GM03348 (cell line): Measurements from ENCODE around the gene NYAP1.

Experiments used
- DNase-seq: peaks from one replicate; pipeline ENCODE4 v3.0.0; 2012; ENCODE audit warnings: low spot score

NYAP1 gene

DNA sequence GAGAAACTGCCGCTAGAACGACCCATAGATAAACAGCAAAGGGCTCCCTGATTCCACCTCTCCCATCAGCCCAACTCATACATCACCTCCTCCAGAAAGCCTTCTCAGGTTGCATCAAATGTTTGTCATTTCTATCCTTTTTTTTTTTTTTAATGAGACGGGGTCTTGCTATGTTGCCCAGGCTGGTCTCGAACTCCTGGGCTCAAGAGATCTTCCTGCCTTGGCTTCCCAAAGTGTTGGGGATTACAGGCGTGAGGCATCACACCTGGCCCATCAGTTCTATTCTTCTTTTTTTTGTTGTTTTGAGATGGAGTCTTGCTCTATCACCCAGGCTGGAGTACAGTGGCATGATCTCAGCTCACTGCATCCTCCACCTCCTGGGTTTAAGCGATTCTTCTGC, 26.7 kb upstream of the NYAP1 start:
- no peak for DNase-seq

DNA sequence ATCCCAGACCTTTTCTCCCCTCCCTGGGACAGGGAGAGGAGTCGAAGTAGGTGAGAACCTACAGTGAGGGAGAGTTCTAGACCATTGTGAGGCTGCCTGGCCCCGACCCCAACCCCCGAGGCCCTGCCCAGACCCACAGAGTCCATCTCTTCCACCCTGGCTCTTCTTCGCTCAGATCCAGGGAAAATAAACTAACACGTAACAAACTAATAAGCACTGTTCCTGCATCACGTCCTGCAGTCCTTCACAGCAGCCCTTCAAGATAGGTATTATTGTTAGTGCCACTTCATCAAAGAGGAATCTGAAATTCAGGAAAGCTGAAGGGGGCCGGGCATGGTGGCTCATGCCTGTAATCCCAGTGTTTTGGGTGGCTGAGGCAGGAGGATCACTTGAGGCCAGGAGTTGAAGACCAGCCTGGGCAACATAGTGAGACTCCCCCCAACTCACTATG, 19.5 kb upstream of the NYAP1 start, which contains the start of gene SPACDR:
Gene SPACDR (minus strand): TSS at position 51 of the 451 bp plus-strand sequence. CDS start 235 bp downstream, outside the sequence.
- no peak for DNase-seq

DNA sequence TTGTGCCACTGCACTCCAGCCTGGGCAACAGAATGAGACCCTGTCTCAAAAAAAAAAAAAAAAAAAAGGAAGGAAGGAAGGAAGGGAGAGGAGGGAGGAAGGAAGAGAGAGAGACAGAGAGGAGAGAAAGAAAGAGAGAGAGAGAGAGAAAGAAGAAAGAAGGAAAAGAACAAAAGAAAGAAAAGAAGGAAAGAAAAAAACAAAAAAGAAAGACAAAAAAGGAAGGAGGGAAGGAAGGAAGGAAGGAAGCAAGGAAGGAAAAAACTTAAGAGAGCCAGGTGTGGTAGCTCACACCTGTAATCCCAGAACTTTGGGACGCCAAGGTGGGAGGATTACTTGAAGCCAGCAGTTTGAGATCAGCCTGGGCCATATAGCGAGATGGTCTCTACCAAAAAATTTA, 18.9 kb upstream of the NYAP1 start:
- no peak for DNase-seq

DNA sequence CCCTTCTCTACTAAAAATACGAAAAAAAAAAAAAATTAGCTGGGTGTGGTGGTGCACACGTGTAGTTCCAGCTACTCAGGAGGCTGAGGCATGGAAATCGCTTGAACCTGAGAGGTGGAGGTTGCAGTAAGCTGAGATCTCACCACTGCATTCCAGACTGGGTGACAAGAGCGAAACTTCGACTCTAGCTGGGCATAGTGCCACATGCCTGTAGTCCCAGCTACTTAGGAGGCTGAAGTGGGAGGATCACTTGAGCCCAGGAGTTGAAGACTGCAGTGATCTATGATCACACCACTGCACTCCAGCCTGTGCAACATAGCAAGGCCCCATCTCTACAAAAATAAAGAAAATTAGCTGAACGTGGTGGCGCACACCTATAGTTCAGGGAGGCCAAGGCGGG, 18.4 kb upstream of the NYAP1 start:
- DNase-seq: no peak

- peak; percentile 93 for DNase-seq
Observed at GRCh38 chr7:100465702-100466311, 17.9 kb upstream of the NYAP1 start.

DNA sequence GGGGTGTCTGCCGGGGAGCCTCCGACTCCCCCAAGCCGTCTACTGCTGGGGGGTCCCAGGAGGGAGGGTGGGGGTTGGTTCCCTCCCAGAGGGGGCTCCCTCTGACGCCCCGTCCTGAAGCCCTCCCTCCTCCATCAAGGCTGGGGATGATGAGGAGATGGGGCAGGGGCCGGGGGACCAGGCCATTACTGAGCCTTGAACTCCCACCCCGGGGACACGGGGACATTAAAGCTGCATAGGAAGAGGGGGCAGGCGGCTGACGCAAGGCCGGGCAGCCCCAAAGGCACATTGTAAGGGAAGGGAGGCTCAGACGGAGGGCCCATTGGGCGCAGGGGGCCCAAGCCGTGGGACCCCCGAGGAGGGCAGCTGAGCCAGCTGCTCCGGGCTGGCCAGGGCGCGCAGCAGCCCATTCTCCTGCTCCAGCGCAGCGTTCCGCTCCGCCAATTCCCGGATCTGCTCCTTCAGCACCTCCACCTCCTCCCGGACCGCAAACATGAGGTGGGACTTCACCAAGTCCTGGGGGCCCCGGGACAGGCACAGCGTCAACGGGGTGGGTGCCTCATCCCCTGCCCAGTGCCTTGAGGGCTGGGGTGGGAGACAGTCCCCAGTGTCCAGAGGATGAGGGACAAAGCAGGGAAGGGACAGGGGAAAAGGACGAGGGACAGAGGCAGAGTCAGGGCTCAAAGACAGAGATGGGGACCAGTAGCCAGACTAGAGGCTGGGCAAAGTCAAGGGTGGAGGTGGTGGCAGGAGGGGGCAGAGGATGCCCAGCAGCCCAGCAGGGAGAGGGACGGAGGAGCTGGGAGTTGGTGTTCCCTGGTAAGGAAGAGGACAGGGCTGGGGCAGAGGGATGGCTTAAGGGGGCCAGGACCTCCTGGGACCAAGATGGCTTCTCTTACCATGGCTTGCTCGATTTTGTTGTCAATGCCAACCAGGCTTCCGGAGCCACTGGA, 16.8 kb upstream of the NYAP1 start:
- DNase-seq: no peak

DNA sequence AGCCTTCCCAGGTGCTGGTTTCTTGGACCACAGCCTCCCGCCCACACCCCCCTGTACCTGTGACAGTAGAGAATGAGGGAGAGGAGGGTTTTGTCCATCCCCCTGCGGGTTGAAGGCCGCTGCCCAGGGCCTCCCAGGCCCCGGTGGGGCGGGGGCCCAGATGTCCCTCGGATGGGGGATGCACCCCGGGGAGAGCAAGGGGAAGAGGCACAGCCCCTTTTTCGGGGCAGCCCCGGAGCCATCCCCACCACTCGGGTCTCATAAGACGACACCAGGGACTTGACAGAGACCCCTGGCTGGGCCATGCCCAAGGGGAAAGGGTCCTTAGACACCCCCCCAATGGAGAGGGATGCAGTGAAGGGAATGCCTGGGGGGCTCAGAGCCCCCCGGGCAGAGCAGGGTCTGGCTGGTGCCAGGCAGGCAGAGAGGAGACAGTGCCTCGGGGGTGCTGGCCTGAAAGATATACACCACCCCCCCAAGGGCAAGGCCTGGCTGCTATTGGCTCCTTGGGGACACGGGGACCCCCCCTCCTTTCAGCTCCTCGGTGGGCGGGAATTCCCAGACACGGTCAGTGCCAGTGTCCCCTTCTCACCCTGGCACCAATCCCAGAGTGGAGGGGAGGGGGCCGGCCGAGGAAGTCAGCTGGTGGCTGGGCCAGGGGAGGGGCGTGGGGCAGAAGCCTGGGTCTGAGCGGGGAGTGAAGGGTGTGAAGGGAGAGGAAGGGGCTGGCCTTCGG, 15.9 kb upstream of the NYAP1 start:
- no peak for DNase-seq

GRCh38 chr7:100469227-100470044, 14.3 kb upstream of the NYAP1 start:
- DNase-seq: peak; percentile 93

GRCh38 chr7:100471021-100471420, 12.7 kb upstream of the NYAP1 start:
- DNase-seq: no peak

- DNase-seq: no peak
Observed at GRCh38 chr7:100472121-100472851, 11.4 kb upstream of the NYAP1 start.

DNA sequence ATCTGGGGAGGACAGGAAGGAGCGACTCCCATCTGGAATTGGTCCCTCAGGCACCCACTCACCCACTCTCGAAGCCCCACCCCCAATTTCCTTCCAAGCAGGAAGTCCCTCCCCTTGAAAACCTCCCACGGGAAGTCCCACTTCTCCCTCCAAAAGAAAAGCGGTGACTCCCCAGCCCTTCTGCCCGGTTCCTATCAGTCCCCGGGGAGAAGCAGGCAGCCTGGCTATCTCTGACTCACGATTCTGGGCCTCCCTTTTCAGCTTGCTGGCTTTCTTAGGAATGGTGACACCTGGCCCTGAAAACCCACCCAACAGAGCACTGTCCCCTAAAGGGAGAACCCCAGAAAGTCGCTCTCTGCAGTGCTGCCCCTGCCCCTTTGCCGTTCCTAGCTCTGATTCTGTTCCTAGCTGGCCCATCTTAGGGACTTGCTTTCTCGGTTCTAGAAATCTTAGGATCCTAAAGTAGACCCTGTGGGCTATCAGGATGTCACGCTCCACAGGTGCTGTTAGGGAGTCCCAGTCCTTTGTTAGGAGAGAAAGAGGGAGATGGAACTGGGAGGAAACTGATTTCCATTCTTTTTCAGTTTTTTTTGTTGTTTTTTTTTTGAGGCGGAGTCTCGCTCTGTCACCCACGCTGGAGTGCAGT, 10.8 kb upstream of the NYAP1 start:
- peak; percentile 45 for DNase-seq

DNA sequence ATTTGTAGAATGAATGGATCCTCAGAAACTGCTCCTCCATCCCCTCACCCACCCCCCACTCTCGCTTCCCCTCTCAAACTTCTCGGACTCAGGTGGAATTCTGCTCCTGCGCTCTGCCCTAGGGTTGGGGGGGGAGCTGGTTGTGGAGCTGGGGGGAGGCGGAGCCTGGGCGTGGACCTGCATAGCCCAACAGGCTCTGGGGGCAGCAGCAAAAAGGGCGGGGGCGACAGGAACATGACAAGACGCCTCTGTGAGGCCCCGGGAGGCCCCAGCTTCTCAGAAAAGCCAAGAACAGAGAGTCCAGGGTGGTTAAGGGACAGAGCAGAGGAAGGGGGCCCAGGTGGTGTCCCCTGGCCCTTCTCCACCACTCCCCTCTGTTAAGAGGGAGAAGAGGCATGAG, 8.2 kb upstream of the NYAP1 start:
- DNase-seq: peak; percentile 7

GRCh38 chr7:100476101-100476780, 7.5 kb upstream of the NYAP1 start:
- peak; percentile 5 for DNase-seq

- DNase-seq: peak; percentile 56
Observed at GRCh38 chr7:100476903-100477870, 6.5 kb upstream of the NYAP1 start.

DNA sequence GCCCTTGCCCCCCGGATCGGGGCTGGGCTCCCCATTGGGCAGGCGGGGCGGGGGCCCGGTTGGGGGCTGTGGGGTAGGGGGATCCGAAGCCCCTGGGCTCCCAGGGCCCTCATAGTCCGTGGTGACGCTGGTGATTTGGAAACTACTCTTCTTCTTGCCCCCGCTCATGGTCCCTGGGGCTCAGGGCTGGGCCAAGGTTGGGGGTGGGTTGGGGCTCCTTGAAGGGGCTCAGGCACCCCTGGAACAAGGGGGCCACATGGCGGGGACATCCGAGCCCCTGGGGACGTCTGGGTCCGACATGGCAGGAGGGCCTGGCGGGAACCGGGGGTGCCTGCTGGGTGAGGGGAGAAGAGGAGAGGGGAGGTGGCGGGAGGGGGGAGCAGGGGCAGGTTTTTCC, 5.9 kb upstream of the NYAP1 start:
- DNase-seq: no peak

GRCh38 chr7:100478958-100479660, 4.6 kb upstream of the NYAP1 start, which contains the start of gene TSC22D4:
TSC22D4 (minus strand) TSS chr7:100479214; CDS start chr7:100478038, 1,176 bp downstream.
- DNase-seq: peak; percentile 96

- no peak for DNase-seq
Observed at GRCh38 chr7:100481466-100481865, 2.3 kb upstream of the NYAP1 start.

DNA sequence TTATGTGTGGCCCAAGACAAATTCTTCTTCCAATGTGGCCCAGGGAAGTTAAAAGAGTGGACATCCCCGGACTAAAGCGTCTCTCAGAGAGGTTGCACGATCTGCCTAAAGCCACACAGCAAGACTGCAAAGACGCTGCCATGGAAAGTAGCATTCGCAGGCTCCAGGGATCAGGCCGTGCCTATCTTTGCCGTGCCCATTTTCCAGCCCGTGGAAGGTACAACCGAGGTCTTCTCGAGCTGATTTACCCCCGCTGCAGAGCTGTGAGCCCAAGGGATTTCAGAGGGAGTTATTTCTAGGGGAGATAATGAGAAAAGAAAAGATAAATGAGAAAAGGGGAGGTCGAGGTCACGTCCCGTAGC, 1.0 kb upstream of the NYAP1 start:
- no peak for DNase-seq
